GM19023 (cell line): ENCODE measurements around the gene PKP3.
"Not testable (repeated sequence)": the region's sequence is repeated elsewhere in the genome, so short reads cannot be mapped to it uniquely, and the experiment has no call there.

Experiments
- ATAC-seq: cut with Tn5 transposase; IDR thresholded peaks from one replicate; pipeline ENCODE4 v1.9.1; 2021; ENCODE audit warnings: mild to moderate bottlenecking, moderate library complexity; ENCODE audit not compliant: unreplicated experiment

Gene PKP3

DNA sequence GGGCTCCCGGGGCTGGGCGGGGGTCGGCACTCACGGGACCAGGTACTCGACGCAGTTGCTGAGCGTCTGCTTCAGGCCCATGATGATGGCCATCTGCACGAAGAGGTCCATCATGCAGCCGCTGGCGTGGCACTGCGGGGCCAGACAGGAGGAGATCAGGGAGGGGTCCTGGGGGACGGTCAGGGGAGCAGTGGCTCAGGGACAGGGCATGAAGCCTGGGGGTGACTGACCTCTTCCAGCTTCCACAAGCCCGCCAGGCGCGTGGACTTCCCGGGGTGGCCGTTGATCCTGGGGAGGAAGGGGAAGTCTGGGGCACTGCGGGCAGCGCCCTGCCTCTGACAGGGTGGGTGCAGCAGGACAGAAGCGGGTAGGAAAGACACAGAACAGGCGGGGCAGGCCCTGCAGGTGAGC, 26.9 kb downstream of the PKP3 start:
- ATAC-seq = no peak

DNA sequence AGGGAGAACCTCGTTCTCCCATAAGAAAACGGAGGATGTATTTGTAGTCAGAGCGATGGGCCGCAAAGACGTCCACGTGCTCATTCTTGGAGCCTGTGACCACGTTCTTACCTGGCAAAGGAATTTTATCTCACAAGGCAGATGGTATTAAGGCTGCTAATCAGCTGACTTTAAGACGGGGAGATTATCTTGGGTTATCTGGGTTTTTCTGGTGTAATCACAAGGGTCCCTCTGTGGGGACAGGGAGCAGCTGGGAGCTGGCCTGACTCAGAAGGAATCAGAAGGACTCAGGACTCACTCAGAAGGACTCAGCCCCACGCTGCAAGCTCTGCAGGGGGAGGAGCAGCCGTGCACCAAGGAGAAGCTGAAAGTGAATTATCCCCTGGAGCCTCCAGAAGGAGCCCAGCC, 28.2 kb downstream of the PKP3 start:
- no peak for ATAC-seq

DNA sequence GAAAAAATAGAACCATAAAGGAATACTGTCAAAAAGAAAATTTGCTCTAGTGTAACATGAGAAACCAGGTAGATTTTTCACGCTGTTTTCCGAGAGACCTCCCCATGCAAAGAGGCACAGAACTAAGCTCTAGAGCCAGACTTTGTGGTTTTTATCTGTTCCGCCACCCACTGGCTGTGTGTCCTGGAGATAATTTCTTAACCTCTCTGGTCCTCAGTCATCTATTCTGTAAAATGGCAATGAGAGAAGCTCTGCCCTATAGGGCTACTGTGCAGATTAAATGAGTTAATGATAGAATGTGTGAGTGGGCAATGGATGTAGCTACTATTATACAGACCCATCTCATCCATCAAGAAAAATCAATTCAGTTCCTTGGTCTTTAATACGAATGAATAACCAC, 30.2 kb downstream of the PKP3 start:
- no peak for ATAC-seq

DNA sequence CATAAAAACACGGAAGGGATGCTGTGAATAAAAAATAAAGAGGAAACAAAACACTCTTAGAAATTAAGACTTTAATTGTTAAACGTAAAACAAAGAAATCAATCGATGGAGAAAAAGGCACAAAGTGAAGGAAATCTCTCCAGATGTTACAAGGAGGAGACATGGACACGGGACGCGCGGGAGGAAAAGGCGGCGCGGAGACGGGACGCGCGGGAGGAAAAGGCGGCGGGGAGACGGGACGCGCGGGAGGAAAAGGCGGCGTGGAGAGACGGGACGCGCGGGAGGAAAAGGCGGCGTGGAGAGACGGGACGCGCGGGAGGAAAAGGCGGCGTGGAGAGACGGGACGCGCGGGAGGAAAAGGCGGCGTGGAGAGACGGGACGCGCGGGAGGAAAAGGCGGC, 30.8 kb downstream of the PKP3 start:
- ATAC-seq = not testable (repeated sequence)

DNA sequence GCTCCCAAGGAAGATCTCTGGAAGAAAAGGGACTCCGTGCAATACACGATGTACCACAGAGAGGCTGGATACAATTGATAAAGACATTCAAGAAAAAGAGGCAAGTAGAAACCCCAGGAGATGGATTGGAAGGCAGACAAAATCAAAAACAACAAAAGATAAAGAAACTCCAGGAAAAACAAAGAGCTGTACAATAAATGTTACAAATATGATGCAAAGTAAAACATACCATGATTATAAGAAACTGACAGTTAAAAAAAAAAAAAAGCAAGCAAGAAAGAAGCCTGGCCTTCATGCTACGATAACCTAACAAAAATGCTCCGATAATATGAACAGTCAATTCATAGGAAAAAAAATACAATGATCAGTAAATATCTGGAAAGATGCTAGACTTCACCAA, 31.3 kb downstream of the PKP3 start:
- no peak for ATAC-seq

DNA sequence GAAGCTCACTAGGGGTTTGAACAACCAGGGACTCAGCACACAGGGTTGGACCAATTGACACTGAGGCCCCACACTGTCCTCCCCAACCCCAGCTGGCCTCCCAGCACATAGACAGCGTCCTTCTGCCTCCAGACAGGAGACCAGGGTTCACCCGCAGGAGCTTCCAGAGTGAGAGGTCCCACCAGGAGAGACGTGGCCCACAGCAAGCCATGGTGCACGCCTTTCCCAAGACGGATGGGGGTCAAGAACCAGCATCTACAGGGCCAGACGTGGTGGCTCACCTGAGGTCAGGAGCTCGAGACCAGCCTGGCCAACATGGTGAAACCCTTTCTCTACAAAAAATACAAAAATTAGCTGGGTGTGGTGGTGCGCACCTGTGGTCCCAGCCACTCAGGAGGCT, 32.8 kb downstream of the PKP3 start:
- no peak for ATAC-seq

DNA sequence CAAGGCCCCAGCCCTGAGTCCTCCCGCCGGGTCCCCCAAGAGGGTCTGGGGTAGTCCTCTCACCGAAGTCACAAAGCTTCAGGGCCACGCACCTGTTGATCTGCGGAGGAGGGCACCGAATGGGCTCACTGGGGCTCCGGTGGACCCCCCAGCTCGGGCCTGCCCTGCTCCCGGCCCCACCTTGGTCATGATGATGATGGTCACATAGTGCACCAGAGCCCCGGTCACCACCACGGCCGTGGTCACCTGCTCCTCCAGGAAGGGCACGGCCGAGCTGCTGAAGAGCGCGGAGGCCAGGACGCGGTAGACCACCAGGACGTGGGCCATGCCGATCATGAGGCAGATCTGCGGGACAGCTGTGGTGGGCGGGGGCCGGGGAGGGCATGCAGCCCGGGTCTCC, 34.3 kb downstream of the PKP3 start:
- ATAC-seq = no peak

DNA sequence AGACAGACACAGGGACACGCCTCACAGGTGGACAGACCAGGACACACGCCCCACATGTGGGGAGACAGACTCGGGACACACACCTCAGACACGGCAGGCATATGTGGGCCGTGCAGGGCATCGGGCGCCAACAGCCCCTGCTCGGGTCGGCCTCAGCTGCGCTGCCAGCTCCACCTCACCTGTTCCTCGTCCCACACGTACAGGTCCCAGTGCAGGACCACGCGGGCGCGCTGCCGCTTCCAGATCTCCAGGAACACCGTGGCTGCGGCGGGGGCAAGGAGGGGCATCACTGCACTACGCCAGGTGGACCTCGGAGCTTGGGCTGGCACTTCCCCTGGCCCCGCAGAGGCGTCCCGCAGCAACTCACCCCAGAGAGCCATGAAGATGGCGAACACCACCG, 35.4 kb downstream of the PKP3 start:
- no peak for ATAC-seq

DNA sequence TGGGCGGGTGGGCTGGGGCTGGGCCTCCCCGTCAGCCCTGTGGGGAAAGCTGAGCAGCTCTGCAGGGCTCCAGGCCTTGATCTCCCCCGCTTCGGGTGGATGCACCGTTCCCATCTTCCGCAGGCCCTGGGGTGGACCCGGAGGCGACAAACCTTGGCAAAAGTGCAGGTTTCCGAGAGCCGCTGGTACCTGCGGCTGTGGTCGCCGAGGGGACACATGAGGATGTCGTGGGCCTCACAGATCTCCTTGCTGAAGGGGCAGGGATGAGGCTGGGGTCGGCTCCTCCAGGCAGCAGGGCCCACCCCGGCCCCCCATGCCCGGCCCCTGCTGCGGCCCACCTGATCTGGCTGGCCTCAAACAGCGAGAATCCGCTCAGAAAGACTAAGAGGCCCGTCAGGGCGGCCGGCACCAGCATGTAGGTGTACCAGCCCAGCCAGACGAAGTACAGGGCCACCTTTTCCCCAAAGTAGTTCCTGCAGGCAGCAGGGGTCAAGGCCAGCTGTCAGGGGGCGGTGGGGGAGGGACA, 36.0 kb downstream of the PKP3 start:
- ATAC-seq = no peak

DNA sequence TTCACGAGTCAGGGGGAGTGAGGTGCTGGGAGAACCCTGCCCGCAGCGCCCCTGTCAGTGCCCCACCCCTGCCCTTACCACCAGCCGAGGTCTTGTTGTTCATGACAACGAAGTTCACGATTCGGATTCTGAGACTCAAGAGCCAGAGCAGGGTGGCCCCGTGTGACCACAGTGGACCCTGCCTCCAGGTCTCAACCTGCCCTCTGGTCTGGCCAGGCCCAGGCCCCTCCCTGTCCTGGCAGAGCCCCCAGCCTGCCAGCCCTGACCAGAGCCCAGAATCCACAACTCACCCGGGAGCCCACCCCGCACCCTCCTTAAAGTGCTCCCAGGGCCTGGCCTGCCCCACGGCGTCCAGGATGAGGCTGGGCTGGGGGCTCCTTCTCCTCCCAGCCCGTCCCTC, 37.9 kb downstream of the PKP3 start:
- no peak for ATAC-seq

DNA sequence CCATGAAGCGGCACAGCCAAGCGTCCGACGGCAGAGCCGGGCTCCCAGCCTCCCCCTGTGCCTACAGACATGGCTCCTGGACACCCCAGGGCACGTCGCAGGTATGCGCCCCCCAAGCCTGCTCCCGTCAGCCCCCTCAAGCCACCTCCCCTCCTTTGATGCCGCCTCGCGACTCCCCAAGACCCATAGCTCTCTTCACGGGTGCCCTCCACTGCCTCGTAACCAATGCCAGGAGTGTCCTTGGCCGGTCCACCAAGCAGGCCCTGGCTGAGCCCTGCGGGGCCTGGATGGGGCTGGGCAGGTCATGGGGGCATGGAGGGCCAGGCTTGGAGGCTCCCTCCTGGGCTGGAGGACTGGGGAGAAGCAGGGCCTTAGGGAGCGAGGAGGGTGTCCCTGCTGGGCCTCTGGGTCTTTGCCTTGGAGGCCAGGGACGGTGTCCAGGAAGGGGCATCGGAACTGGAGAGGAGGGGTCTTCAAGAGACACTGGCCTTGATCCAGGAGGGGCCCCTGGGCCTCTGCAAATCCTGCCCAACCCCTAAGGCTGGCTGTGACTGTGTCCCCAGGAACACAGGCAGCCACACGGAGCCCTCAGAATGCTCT, 38.6 kb downstream of the PKP3 start:
- no peak for ATAC-seq

DNA sequence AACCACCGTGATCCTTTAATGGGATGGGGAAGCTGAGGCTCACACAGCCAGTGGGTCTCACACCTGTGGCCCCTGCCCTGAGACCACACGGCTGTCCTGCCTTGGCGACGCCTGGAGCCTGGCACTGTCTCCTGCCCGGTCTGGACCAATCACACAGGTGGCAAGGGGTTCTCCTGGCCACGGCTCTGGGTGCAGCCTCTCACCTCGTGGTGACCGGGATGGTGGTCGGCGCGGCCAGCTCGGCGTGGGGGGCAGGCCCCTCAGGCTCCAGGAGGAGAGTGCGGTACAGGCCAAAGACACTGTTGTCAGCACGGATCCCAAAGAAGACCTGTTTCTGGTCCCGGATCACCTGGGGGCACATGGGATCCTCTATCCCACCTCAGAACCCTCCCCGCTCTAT, 39.1 kb downstream of the PKP3 start:
- no peak for ATAC-seq

DNA sequence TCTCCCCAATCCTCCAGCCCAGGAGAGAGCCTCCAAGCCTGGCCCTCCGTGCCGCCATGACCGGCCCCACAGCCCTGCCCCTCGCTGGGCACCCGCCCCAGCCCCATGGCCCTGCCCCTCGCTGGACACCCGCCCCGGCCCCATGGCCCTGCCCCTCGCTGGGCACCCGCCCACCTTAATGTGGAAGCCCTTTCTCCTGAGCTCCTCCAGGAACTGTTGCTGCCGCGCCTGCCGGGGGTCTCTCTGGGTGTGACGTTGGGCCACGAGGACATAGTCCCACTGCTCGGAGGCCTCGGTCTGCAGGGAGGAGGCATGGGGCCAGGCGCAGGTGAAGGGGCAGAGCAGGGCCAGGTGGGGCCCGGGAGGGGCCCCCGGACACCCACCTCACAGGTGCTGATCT, 39.6 kb downstream of the PKP3 start:
- no peak for ATAC-seq

DNA sequence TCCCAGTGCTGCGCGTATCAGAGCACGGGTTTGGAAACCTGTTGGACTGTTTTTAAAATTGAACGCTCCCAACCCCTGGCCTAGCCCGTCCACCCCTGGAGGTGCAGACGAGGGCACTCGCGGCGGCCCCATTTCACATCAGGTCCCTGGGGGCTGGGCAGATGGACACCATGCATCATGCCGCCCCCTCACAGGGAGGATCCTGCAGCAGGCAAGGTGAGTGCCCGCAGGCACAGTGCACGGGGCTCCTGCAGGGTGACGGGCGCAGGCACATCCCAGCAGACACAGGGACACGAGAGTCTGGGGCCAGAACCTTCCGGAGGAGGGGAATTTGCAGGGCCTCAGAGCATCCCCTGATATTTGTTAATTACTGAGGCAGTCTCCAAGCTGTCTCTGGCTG, 40.5 kb downstream of the PKP3 start:
- no peak for ATAC-seq

DNA sequence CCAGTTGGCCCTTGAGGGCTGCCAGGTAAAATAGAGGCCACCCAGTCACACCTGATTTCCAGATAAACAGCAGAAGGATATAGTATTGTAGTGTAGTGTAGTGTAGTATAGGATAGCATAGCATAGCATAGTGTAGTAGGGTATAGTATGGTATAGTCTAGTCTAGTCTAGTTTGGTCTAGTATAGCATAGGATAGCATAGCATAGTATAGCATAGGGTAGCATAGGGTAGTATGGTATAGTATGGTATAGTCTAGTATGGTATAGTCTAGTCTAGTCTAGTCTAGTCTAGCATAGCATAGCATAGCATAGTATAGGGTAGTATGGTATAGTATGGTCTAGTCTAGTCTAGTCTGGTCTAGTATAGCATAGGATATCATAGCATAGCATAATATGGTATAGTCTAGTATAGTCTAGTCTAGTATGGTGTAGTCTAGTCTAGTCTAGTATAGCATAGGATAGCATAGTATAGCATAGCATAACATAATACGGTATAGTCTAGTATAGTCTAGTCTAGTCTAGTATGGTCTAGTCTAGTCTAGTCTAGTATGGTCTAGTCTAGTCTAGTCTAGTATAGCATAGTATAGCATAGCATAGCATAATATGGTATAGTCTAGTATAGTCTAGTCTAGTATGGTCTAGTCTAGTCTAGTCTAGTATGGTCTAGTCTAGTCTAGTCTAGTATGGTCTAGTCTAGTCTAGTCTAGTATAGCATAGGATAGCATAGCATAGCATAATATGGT, 41.2 kb downstream of the PKP3 start:
- not testable (repeated sequence) for ATAC-seq

DNA sequence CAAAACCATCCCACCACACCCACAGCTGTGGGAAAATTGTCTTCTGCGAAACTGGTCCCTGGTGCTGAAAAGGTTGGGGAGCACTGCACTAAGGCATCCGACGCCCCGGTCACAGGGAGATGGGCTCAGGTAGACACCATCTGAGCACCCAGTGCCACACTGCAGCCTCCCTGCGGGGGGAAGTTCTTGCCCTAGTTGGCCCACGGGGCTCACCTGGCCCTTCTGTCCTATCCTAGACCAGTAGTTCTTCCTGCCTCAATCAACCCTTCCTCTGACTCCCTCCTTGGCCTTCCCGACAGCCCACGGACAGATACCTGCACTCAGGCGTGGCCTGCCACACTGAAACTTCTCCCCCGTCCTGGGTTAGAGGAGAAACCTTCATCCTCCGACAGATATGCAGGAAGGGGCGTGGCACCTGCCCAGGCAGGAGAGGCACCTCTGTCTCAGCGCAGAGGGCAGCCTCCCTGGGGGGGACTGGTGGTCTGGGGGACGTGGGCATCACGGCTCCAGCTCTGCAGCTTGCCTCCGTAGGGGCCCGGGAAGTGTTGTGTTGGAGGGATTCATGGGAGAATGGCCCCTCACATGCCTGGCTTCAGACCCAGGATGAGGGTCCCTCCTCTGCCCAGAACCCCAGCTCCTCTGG, 43.3 kb downstream of the PKP3 start:
- ATAC-seq = no peak

DNA sequence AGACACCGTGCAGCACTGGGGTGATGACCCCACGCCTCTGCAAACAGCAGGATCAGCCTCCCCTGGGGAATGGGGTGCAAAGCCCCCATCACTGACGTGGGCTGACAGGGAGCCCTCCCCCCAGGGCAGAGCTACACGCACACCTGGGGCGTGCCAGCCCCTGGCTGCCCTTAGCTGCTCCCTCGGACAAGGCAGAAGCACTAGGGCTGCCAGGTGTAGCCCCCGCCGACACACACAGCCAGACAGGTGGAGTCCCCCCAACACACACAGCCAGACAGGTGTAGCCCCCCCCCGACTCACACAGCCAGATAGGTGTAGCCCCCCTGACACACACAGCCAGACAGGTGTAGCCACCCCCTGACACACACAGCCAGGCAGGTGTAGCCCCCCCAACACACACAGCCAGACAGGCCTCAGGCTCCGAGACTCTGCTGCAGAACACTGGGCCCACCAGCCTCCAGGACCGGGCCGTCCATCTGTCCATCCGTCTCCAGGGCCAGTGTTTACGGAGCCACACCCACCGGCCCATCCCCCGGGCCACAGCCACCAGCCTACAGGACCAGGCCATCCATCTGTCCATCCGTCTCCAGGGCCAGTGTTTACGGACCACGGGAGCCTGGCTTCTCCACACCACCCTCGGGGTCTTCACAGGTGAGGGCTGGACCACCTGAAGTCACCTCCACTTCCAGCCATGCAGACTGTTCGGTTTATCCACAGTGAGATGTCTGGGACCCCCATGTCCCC, 44.3 kb downstream of the PKP3 start:
- no peak for ATAC-seq

DNA sequence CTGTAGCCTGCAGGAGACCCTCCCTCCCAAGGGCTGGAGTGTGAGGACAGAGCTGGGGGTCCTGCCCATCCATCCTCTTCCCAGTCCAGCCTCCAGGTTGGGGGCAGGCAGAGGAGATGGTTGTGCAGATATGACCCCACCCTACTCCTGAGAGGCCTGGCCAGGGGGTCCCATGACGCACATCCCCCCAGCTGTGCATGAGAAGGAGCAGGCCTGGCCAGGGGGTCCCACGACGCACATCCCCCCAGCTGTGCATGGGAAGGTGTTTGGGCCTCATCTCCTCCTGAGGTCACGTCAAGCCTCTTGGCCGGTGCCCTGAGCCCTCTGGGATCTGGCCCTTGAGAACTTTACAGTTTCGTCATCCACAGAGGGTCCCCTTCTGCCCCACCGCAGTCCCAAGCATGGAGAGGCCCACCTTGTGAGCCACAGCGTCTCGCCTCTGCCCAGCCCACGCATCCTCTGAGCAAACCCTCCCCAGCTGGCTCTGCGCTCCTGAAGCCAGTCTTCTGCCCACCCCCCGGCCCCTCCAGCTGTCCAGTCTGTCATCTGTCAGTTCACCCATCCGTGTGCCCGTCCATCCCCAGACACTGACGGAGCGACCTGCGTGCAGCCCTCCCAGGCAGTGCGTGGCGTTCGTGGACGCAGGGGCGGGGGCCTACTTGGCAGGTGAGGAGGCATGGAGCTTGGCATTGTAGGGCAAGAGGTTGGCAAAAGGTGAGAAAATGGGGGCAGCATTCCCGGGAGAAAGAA, 45.5 kb downstream of the PKP3 start:
- no peak for ATAC-seq

DNA sequence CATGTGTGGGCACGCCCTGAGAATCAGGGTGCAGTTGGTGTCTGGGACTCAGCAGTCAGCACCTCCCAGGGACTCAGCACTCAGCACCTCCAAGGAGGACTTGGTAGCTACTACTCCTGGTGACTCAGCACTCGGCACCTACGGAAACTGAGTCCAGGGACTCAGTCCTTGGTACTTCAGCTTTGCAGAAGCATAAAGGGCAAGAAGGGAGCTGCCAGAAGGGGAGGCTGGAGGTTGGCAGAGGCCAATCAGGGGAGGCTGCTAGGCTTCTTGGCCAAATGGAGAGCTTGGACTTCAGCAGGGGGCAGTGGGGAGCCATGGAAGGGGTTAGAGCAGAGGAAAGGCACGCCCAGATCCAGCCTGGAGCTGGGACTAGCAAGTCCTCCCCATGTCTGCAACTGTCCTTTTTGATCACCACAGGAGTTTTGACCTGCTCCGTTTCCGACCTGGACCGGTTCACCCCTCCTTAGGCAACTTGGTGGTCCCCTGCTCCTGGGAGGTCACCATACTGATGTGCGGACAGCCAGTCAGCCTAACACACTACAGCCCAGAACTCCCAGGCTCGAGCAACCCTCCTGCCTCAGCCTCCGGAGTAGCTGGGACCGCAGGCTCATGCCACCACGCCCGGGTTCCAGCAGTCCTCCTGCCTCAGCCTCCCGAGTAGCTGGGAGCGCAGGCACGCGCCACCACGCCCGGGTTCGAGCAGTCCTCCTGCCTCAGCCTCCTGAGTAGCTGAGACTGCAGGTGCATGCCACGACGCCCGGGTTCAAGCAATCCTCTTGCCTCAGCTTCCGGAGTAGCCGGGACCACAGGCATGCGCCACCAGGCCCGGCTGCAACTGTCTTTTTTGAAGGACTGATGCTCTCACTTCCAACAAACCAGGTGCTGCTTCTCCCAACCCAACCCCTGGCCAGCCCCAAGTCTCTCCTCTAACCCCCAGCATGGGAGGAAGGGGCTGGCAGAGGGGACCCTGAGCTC, 46.3 kb downstream of the PKP3 start:
- no peak for ATAC-seq

DNA sequence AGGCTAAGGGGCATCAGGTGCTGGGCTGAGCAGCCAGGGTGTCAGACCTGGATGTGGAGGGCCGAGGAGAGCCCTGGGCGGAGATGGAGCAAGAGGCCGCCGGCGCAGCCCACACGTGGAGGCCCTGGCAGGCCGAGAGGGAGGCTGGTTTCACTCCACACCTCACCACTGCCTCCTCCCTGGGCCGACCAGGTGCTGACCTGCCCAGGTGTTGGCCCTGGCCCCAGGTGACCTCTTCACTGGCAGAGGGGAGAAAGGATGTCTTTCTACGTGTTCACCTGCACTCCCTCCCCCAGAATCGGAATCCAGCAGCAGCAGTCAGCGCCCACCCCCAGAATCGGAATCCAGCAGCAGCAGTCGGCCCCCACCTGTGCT, 47.0 kb downstream of the PKP3 start:
- ATAC-seq = no peak
